ENCODE results near the gene GAREM2.

The GAREM2 gene

DNA sequence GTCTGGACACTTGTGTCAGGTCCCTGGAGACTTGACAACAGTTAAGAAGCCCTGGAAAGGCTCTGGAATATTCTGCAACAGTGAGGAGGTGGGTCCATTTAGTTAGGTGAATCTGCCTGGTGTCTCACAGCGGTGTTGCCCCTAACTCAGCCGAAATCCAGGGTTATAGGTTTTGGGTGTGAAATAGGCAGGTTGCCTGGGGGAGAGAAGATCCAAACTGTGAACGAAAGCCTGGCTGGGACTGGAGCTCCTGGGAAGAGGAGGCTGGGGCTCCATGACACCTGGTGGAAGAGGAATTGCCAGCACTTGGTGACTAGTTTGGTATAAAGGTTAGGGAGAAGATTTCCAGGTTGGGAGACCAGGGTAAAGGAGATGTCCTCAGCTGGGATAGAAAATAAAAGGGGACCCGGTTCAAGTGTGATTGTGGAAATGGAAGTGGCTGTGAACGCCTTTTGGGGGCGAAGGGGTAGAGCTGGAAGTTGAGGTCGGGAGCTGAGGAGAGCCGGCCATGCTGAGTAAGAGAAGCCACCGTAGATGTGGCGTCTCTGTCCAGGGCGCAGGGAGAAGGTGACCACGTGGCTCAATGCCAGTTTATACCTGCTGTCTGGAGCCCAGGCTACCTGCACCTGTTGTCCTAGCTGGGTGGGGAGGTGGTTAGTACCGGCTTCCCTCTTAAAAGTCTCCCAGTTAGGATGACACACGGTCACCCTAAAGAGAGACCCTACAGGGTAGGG, 3.0 kb upstream of the GAREM2 start:
- no peak for DNase-seq (ENCODE audit: low read depth in 4 of 4, low spot score in 1 of 4)

DNA sequence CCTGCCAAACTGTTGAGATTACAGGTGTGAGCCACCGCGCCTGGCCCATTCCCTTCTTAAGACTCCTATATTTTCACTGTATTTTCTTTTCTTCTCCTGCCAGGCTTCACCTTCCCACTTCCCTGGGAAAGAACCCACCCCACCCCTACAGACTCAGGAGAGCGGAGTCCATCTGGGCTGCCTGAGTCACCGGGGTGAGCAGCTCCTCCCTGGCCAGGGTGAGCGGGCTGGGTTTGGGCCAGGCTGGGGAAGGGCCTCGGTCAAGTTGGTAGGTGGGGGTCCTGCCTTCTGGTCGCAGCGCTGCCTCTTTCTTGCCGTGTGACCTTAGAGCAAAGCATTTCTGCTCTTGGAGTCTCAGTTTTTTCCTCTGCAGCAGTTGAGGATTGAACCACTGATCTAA, 2.1 kb upstream of the GAREM2 start:
- no peak for DNase-seq (ENCODE audit: low read depth in 4 of 4, low spot score in 1 of 4)

DNA sequence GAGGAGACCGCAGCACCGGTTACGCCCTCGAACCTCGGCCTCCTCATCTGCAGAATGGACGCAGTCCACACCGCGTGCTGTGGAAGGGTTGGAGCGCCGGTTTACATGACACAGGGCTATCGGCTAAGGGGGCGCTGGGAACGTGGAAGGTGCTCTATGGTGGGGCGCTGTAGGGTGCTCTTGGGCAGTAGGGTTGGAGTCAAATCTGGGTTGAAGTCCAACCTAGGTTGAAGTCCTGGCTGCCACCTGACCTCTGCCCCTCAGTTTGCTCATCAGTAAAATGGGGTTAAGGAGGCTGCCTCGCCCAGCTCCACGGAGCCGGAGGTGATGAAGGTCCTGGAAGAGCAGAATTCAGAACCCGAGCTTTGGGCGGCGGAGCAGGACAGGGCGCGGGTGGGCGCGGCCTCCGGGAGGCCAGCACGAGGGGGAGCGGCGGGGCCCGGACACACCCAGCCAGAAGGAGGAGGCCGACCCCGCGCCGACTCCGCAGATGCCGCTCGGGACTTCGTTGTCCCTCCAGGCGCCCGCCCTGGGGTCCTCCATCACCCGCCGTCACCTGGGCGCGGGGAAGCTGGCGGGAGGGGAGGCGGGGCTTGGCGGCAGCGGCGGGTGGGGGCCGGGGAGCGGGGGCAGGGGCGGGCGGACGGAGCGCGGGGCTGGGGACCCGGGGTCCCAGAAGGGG, 558 bp upstream of the GAREM2 start:
- DNase-seq (ENCODE audit: low read depth in 4 of 4, low spot score in 1 of 4): no peak

DNA sequence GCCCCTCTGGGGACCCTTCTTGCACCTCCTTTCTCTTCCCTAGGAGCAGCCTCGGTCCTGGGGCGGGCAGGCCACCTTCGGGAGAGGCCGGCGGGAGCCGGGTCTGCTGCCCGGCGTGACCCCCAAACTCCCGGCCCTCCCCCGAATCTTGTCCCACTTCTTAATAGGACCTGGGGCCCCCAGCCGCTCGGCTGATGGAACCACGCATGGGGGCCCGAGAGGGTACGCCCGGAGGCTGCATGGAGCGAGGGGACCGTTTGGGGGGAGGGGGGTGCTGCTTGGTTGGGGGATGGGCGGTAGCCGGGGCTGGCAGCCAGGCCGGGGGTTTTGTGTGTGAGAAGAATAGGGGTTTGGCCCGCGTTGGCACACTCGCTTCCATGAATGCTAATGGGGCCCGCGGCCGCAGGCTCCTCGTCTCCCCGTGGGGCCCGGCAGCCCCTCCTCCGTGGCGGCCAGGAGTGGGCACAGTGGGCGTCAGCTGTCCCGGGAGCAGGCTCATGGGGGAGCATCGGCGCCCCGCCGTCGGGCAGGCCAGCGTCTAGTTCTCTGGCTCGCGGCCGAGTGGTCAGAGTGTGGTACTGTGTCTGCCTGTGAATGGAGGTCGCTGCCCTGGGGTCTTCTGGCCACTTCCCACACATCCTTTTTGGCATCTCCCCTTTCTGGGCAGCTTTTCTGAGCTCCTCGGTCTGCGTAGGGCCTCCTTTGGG, 1.0 kb downstream of the GAREM2 start:
- no peak for DNase-seq (ENCODE audit: low read depth in 4 of 4, low spot score in 1 of 4)

DNA sequence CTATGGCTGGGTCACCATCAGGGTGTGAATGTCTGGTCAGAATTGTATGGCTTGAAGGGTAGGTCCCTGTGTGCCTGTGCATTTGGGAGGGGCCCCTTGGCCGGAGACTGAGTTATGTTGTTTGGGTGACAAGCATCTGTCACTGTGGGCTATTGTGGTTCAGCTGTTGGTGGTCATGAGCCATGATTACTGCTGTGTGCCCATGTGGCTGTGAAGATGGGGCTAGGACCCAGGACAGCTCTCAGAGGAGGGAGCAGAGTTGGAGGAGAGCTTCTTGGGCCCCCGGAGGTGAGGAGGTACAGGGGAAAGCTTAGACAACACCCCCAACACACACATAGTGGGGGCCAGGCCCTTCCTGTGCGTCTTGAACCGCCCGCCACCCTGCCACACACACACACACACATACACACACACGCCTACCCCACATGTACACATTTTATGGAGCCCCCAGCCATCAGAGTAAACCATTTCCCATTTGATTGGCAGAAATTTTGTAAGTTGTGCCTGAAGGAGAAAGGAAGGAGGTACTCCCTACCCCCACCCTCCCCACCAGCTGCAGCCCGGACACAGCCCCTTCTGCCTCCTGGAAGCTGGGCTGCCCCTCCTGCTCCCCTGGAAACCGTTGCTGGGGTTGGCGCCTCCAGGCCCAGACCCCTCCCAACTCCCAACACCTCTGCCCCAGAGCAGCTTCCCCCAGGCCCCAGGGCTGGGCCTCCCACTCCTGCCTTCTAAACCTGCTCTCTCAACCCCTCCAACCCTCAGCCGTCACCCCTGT, 2.0 kb downstream of the GAREM2 start:
- no peak for DNase-seq (ENCODE audit: low read depth in 4 of 4, low spot score in 1 of 4)

DNA sequence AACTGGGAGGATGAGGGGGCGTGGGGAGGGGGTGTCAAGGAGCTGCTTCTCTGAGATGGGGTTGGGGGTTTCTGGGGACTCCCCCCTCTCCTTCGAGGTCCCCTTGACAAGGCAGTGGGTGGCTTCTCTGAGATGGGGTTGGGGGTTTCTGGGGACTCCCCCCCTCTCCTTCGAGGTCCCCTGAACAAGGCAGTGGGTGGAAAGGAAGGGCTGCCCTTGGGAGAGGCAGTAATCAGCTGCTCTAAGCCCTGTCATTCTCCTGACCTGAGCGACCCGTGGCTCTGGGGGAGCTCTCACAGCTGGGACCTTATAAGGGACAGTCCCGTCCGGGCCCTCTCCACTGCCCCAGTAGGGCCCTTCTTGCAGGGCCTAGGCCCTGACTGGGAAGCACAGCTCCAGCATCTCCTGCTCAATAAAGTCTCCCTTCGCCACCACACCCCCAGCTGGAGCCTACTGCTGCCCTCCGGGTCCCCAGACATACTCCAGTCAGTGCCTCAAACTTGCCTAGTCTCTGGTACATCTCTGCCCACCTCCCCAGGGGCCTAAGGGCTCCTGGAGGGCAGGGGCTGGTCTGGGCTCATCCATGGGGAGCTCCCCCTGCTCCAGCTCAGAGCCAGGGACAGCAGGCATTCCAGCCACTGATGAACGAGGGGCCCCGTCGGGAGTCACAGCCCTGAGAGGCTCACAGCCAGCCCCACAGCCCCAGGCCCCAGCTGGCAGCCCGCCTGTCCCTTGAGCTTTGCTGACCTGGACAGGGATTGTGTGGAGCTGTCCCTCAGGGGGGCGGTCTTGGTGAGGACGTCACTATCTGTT, 2.8 kb downstream of the GAREM2 start:
- no peak for DNase-seq (ENCODE audit: low read depth in 4 of 4, low spot score in 1 of 4)

DNA sequence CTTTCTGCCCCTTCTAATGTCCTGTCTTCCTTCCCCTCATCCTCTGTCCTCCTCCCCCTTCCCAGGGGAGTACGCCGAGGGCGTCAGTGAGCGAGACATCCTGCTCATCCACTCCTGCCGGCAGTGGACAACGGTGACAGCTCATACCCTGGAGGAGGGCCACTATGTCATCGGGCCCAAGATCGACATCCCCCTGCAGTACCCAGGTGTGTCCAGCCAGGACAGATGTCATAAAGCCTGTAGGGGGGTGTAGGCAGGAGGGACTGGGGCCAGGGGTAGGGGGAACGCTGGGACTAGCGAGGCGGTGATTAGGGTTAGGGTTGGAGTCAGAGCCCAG, 3.4 kb downstream of the GAREM2 start:
- DNase-seq (ENCODE audit: low read depth in 4 of 4, low spot score in 1 of 4): no peak

DNA sequence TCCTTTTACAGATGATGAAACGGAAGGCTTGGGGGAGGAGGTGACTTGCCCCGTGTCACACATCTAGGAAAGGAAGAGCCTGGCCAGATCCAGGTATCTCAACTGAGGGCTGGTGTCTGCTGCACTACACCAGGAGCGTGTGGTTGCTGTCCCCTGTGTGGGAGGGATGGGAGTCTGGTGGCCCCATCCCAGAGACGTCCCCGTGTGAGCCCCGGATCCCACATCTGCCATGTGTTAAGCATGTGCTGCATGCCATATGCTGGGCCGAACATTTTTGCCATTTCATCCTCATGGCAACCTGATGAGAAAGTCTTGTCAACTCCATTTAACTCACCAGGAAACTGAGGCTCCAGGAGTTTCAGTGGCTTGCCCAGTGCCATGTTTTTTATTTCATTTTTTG, 4.2 kb downstream of the GAREM2 start:
- DNase-seq (ENCODE audit: low read depth in 4 of 4, low spot score in 1 of 4): no peak

DNA sequence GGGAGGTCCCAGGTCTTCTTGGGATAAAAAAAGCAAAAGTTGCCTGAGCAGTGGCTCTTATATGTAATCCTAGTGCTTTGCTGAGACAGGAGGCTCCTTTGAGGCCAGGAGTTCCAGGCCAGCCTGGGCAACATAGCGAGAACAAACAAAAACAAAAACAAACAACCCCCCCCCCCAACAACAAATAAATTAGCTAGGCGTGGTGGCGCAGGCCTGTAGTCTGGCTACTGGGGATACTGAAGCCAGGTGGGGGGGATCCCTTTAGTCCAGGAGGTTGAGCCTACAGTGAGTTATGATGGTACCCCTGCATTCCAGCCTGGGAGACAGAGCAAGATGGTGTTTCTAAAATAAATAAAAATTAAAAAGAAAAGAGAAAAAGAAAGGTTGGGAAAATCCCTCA, 5.4 kb downstream of the GAREM2 start:
- no peak for DNase-seq (ENCODE audit: low read depth in 4 of 4, low spot score in 1 of 4)

DNA sequence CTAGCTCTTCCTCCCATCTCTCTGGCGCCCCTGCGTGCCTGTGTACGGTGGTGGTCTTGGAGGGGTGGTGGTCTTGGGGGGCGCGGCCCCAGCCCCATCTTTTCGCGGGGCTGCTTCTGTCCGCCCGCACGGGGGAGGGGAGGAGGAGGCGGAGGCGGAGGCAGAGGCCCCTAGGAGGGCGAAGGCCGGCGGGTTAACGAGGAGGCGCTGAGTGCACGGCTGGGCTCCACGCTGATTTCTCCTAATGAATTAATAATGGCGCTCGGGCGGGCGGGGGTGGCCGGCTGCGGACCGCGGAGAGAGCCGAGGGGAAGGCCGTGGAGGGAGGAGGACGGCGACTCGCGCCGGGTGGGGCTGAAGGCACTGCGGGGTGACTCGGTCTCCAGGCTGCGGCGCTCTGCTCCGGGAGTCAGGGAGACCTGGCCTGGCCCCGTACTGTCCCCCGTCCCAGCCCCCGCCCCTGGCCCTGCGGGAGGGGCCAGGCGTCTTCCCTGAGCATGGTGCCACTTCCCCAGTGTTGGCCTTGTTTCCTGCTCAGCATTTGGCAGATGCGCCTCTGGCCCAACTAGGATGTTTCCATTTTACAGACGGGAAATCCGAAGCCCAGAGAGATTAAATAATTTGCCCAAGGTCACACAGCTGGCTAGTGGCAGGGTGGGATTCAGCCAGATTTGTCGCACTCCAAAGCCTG, 6.0 kb downstream of the GAREM2 start:
- no peak for DNase-seq (ENCODE audit: low read depth in 4 of 4, low spot score in 1 of 4)

DNA sequence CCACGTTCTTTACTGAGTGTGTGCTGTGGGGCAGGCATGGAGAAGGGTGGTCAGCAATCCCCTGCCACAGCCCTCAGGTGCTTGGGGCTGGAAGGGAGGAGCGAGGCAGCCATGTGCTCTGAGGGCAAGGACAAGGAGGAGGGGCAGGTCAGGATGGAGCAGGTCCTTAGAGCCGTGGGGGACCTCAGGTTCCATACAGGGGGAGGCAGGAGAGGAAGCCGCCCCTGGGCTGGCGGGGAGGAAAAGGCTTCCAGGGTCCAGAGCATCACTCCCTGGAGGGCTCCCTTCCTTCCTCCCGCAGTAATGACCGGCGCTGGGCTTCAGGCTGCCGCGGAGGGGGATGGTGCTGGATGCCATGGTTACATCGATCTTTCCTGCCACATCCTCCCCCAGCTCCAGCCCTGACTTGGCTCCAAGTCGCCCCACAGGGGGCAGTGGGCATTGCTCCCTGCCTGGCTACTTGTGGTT, 6.6 kb downstream of the GAREM2 start:
- DNase-seq (ENCODE audit: low read depth in 4 of 4, low spot score in 1 of 4): no peak

DNA sequence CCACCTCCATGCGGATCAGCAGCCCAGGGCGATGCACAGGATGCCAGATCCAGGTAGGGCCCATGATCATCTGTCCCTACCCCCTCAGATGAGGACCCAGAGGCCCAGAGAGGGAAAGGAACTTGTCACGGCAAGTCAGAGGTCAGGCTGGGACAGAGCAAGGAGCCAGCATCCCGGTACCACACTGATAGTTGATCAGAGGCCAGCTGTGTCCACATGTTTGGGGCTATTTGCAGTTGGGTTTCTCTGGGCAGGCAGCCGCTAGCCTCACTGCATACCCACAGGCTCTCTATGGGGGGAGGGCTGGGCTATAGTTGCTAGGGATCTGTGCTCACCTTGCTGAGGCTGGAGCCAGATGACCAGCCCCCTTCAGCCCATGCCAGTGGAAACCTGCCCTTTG, 9.6 kb downstream of the GAREM2 start:
- no peak for DNase-seq (ENCODE audit: low read depth in 4 of 4, low spot score in 1 of 4)

DNA sequence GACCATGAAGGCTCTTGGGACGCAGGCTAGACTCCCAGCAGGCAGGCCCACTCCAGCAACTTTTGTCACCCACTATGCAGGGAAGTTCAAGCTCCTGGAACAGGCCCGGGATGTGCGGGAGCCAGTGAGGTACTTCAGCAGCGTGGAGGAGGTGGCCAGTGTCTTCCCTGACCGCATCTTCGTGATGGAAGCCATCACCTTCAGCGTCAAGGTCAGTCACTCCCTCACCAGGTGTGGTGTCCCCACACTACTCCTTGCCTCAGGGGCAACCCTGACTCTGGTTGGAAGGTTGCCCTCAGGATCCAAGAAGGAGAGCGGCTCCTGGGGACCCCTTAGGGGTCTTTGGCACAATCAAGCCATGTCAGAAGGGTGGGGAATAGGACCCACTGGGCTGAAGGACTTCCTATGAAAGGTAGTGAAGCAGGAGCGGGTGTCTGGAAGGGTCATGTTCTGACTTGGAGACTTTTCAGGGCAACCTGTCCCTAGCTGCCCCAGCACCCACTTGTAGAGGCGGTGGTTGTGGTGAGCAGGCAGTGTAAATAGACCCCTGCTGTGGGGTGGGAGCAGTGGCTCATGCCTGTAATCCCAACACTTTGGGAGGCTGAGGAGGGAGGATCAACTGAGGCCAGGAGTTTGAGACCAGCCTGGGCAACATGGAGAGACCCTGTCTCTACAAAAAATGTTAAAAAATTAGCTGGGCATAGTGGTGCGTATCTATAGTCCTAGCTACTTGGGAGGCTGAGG, 10.2 kb downstream of the GAREM2 start:
- DNase-seq (ENCODE audit: low read depth in 4 of 4, low spot score in 1 of 4): no peak

DNA sequence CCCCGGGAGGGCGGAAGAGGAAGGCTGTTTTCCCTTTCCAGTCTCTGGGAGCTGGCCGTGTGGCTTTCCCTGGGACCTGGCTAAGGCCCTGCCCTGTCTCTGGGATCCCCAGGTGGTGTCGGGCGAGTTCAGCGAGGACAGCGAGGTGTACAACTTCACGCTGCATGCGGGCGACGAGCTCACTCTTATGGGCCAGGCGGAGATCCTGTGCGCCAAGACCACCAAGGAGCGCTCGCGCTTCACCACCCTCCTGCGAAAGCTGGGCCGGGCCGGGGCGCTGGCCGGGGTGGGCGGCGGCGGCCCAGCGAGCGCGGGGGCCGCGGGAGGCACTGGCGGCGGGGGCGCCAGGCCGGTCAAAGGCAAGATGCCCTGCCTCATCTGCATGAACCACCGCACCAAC, 11.2 kb downstream of the GAREM2 start:
- DNase-seq (ENCODE audit: low read depth in 4 of 4, low spot score in 1 of 4): no peak

DNA sequence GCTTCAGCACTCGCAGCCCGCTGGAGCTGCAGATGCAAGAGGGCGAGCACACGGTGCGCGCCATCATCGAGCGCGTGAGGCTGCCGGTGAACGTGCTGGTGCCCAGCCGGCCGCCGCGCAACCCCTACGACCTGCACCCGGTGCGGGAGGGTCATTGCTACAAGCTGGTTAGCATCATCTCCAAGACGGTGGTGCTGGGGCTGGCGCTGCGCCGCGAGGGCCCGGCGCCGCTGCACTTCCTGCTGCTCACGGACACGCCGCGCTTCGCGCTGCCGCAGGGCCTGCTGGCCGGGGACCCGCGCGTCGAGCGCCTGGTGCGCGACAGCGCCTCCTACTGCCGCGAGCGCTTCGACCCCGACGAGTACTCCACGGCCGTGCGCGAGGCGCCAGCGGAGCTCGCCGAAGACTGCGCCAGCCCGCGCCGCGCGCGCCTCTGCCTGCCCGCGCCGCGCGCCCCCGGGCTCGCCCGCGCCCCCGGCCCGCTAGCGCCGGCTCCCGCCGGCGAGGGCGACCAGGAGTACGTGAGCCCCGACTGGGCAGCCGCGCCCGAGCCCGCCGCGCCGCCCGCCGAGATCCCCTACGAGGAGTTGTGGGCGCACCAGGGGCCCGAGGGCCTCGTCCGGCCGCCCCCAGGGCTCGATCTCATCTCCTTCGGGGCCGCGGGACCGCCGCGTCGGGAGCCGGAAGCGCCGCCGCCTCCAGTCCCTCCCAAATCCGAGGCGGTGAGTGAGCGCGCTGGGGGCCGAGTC, 11.8 kb downstream of the GAREM2 start:
- peak; percentile 56 to 70 (median 66) for DNase-seq (ENCODE audit: low read depth in 4 of 4, low spot score in 1 of 4)

DNA sequence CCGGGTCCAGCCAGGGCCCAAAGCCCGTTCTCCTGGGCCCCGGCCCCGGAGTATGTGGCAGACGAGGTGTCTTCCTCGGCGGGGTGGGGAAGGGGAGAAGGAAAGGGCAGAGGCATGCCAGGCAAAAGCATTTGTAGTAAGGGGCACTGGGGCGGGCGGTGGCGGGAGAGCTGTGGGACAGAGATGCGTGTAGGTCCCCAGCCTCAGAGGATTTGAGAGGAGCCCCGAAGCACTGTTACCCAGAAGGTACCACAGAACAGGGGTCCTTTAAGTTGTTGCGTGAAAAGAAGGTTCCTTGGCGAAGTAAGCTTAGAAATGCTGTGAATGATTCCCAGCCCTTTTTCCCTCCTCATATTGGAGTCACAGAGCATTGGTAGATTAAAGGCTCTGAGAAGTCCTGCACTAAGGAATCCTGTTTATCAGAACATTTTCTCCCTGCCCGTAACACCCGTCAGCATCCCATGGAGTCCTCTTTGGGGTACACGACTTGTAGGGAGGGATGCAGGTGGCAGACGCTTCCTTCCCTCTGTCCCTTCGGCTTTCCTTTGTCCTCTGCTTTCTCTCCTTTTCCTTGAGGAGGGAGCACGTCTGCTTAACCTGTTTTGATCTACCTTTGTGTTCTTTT, 12.5 kb downstream of the GAREM2 start:
- DNase-seq (ENCODE audit: low read depth in 4 of 4, low spot score in 1 of 4): no peak

DNA sequence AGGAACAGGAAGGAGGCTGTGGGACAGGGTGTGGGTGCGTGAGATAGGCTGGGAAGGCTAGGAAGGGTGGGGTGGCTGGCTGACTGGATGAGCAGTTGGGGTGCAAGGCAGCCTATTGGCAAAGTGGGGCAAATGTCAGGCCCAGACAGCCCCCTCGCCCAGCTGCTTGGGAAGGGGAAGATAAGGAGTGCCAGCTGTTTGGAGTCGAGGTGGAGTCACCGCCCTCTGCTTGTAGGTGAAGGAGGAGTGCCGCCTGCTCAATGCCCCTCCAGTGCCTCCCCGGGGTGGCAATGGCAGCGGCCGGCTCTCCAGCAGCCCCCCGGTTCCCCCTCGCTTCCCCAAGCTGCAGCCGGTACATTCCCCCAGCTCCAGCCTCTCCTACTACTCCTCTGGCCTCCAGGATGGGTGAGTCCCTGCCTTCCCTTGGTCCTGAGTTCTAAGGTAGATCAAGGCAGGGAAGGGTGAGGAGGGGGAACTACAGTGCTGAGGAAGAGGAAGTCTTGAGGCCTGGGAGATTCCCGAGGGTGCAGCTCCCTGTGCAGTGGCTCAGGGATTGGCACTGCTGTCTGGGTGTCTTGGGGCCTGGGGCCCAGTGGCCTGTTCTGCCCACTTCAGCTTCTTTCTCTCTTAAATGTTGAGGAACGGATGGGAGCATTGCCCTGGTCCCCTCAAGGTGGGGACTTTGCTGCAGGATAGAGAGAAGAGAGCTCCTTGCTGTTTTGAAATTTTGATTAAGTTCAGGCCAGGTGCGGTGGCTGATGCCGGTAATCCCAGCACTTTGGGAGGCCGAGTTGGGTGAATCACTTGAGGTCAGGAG, 13.3 kb downstream of the GAREM2 start:
- no peak for DNase-seq (ENCODE audit: low read depth in 4 of 4, low spot score in 1 of 4)

All from stimulated activated CD4-positive, alpha-beta T cell treated with anti-CD3 and anti-CD28 coated beads, Interleukin-1b, Interleukin-23, amount 100 ng/mL, for 24 hours (primary cell).